Vagina (tissue), 2 donors: ENCODE measurements around the gene SCAPER. TPM values are rescaled to one million over a fixed set of nuclear protein-coding genes. Genes with fewer than 3 reads are reported as not detected.

Experiments used
- DNase-seq, 2 donors: peaks; one replicate each; pipeline ENCODE4 v3.0.0-alpha.2; 2017; ENCODE audit errors: extremely low spot score in 2 of 2
- H3K27ac ChIP-seq: fragments of 200-600 bp; sonication (generic); one replicate; pipeline ENCODE4 v1.5.1; 2019
- H3K27me3 ChIP-seq: fragments of 200-600 bp; sonication (generic); one replicate; pipeline ENCODE4 v1.5.1; 2019
- H3K36me3 ChIP-seq, 2 donors: fragments of 200-600 bp; sonication (generic); one replicate each; pipeline ENCODE4 v1.5.1; 2017 to 2019
- H3K4me1 ChIP-seq: fragments of 200-600 bp; sonication (generic); one replicate; pipeline ENCODE4 v1.5.1; 2019
- H3K4me3 ChIP-seq, 2 donors: fragments of 200-600 bp; sonication (generic); 1 replicate in 1 of 2; 2 replicates in 1 of 2; pipeline ENCODE4 v1.5.1; 2016 to 2019
- H3K9me3 ChIP-seq: fragments of 200-600 bp; sonication (generic); one replicate; pipeline ENCODE4 v1.5.1; 2019
- CTCF ChIP-seq, 3 experiments: fragments of 450-650 bp in 2 of 3; fragments of 200-600 bp in 1 of 3; sonication (generic) in 1 of 3; IDR thresholded peaks; one replicate each; pipeline ENCODE4 v1.5.1; 2017 to 2019; ENCODE audit warnings: antibody characterized with exemption in 3 of 3, mild to moderate bottlenecking in 2 of 3, moderate library complexity in 2 of 3
- POLR2A ChIP-seq, 2 donors: fragments of 450-650 bp; IDR thresholded peaks; one replicate each; pipeline ENCODE4 v1.6.1; 2017; ENCODE audit warnings: antibody characterized with exemption in 2 of 2, mild to moderate bottlenecking in 2 of 2, moderate library complexity in 2 of 2
- POLR2AphosphoS5 ChIP-seq, 2 donors: sonication (generic); formaldehyde crosslinking; IDR thresholded peaks; one replicate each; pipeline ENCODE4 v1.9.0; 2017; ENCODE audit warnings: antibody characterized with exemption in 2 of 2, mild to moderate bottlenecking in 2 of 2, low read depth in 1 of 2; ENCODE audit not compliant: insufficient read depth in 1 of 2
- intact Hi-C: fragments of 100-400 bp; cut with DNase I; formaldehyde crosslinking; loops from one replicate; pipeline ENCODE4 v1.15.1; 2023
- total RNA-seq: library from RNA; depleted of rRNA; stranded (reverse); fragments of >200 nt; gene quantifications from one replicate; pipeline ENCODE4 v1.2.3, GENCODE V29; 2016

The SCAPER gene
- total RNA-seq, 1 donor from 2014 or later: 51.3 TPM

DNA sequence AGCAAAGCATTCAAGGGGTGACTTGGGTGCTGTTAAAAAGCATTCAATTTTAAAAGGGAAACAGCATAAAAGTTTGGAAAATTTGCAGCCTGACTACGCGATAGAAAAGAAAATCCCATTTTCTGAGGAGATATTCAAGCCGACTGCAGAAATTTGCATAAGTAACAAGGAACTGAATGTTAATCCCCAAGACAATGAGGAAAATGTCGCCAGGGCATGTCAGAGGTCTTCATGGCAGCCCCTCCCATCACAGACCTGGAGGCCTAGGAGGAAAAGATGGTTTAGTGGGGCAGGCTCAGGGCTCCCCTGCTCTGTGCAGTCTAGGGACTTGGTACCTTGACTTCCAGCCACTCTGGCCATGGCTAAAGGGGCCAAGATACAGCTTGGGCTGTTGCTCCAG is 475.5 kb downstream of the SCAPER start:
- Histone ChIP-seq H3K9me3 (no peaks in the 10 kb centered on the region), H3K27me3 (no peaks in the 10 kb centered on the region), H3K36me3 (peaks cover 0 to 18% of the 10 kb centered on the region in 2 donors), H3K4me1 (no peaks in the 10 kb centered on the region), H3K4me3 (no peak overlapping the region), H3K27ac (no peak overlapping the region)
- DNase-seq: no peak
- TF ChIP-seq POLR2A (IDR thresholded peaks at IDR 0.05): no peak
- no peak for TF ChIP-seq CTCF (IDR thresholded peaks at IDR 0.05)
- TF ChIP-seq POLR2AphosphoS5 (IDR thresholded peaks at IDR 0.05; ENCODE audit: insufficient read depth in 1 of 2, low read depth in 1 of 2): no peak
- intact Hi-C loops: no loop called here

DNA sequence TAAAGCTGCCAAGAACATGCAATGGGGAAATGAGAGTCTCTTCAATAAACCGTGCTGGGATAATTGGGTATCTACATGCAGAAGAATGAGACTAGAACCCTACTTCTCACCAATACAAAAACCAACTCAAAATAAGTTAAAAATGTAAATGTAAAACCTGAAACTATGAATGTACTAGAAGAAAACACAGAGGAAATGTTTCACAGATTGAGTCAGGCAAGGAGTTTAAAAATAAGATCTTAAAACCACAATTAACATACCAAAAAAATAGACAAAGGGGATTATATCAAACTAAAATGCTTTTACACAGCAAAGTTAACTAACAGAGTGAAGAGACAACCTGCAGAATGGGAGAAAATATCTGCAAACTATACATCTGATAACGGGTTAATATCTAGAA is 478.2 kb downstream of the SCAPER start:
- peaks cover 0 to 14% of the 10 kb centered on the region in 2 donors for H3K36me3 ChIP-seq
- no peak overlapping the region for H3K27ac ChIP-seq
- H3K4me3 ChIP-seq: no peak overlapping the region
- no peak for TF ChIP-seq CTCF (IDR thresholded peaks at IDR 0.05)
- TF ChIP-seq POLR2AphosphoS5 (IDR thresholded peaks at IDR 0.05; ENCODE audit: insufficient read depth in 1 of 2, low read depth in 1 of 2): no peak
- no peak for TF ChIP-seq POLR2A (IDR thresholded peaks at IDR 0.05)
- H3K9me3 ChIP-seq: no peaks in the 10 kb centered on the region
- no peaks in the 10 kb centered on the region for H3K27me3 ChIP-seq
- H3K4me1 ChIP-seq: no peaks in the 10 kb centered on the region
- intact Hi-C loops: no loop called here
- no peak for DNase-seq

DNA sequence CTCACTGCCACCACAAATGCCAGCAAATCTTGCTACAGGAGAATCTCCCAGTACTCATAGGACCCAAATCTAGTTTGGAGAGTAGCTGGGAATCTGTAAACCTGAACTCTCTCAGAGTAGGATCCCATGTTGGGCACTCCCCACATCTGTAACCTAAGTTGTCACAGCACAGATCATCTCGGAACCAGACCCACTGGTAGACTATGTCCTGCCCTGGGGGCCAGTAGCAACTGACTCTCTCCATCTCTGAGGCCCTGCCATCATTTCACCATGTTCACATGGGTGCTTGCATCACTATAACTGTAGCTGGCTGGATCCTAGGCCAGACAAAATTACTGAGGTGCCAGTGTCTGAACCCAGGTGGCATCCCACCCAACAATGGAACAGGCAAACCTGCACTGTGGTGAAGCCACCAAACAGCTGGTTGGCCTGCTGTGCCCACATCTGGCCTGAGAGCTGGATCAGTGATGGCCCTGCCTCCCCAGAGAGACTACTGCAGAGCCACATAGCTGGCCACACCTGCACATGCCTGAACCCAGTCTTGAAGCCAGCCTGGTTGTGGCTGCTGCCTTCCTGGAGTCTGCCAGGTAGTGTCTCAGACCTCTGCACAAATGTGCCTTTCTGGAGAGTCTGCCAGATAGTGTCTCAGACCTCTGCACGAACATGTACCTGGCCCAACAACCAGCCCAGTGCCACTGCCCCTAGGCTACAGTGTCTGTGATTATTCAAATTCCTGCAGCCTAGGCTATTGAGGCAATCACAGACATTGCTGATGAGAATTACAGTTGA is 486.6 kb downstream of the SCAPER start:
- no peak for DNase-seq
- TF ChIP-seq POLR2AphosphoS5 (IDR thresholded peaks at IDR 0.05; ENCODE audit: insufficient read depth in 1 of 2, low read depth in 1 of 2): no peak
- no peak for TF ChIP-seq POLR2A (IDR thresholded peaks at IDR 0.05)
- no peak for TF ChIP-seq CTCF (IDR thresholded peaks at IDR 0.05)
- H3K27ac ChIP-seq: no peak overlapping the region
- H3K36me3 ChIP-seq: no peaks in the 10 kb centered on the region
- no peaks in the 10 kb centered on the region for H3K4me1 ChIP-seq
- intact Hi-C loops: no loop called here
- no peaks in the 10 kb centered on the region for H3K9me3 ChIP-seq
- H3K4me3 ChIP-seq: no peak overlapping the region
- no peaks in the 10 kb centered on the region for H3K27me3 ChIP-seq

DNA sequence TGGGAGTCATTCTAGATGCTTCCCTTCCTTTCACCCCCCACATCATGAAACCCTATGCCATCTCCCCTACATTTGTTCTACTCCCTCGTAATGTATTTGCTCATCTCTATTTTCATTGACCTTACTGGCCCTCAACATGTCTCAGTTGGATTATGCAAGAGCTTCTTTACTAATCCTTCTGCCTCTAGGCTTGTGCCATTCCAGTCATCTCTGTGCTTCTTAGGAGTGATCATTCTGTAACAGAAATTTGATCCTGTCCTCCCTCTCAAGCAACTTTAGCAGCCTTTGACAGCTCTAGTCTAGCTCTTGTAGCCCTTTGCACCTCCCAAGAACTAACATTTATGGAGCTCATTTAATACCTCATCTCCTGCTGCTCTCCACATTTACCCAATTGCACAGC is 503.9 kb downstream of the SCAPER start:
- no peaks in the 10 kb centered on the region for H3K4me1 ChIP-seq
- DNase-seq: no peak
- no peak overlapping the region for H3K27ac ChIP-seq
- H3K9me3 ChIP-seq: no peaks in the 10 kb centered on the region
- H3K27me3 ChIP-seq: no peaks in the 10 kb centered on the region
- peaks cover 0 to 9% of the 10 kb centered on the region in 2 donors for H3K36me3 ChIP-seq
- intact Hi-C loops: no loop called here
- no peak overlapping the region for H3K4me3 ChIP-seq
- TF ChIP-seq POLR2A (IDR thresholded peaks at IDR 0.05) (no peak), POLR2AphosphoS5 (IDR thresholded peaks at IDR 0.05; ENCODE audit: insufficient read depth in 1 of 2, low read depth in 1 of 2) (no peak), CTCF (IDR thresholded peaks at IDR 0.05) (no peak)
